ENCODE measurements around the gene DAGLA.
"Not testable (repeated sequence)": the region's sequence is repeated elsewhere in the genome, so short reads cannot be mapped to it uniquely, and the experiment has no call there.

The DAGLA gene

GRCh38 chr11:61679893-61680621 lies at the start of gene DAGLA:
Gene DAGLA (plus strand): TSS chr11:61680391. CDS start chr11:61720156, 39,765 bp downstream.
- DNase-seq (ENCODE audit: low spot score) = peak; percentile 86

- DNase-seq (ENCODE audit: low spot score) = no peak
These were observed 48.1 kb upstream of the DAGLA start for GRCh38 chr11:61632096-61632495.

GRCh38 chr11:61635304-61635703 lies 44.9 kb upstream of the DAGLA start:
- DNase-seq (ENCODE audit: low spot score) = no peak

GRCh38 chr11:61635787-61636186 lies 44.4 kb upstream of the DAGLA start:
- DNase-seq (ENCODE audit: low spot score) = no peak

GRCh38 chr11:61636676-61637075 lies 43.5 kb upstream of the DAGLA start:
- no peak for DNase-seq (ENCODE audit: low spot score)

- no peak for DNase-seq (ENCODE audit: low spot score)
These were observed 42.9 kb upstream of the DAGLA start for GRCh38 chr11:61637277-61637676.

GRCh38 chr11:61639816-61640443 lies 40.3 kb upstream of the DAGLA start:
- DNase-seq (ENCODE audit: low spot score) = no peak

GRCh38 chr11:61642162-61642561 lies 38.0 kb upstream of the DAGLA start:
- DNase-seq (ENCODE audit: low spot score) = no peak

- no peak for DNase-seq (ENCODE audit: low spot score)
These were observed 34.9 kb upstream of the DAGLA start for GRCh38 chr11:61645179-61645868.

GRCh38 chr11:61647529-61647928 lies 32.7 kb upstream of the DAGLA start:
- no peak for DNase-seq (ENCODE audit: low spot score)

GRCh38 chr11:61650781-61651571 lies 29.2 kb upstream of the DAGLA start:
- no peak for DNase-seq (ENCODE audit: low spot score)

GRCh38 chr11:61652135-61652534 lies 28.1 kb upstream of the DAGLA start:
- DNase-seq (ENCODE audit: low spot score) = no peak

GRCh38 chr11:61654397-61654829 lies 25.8 kb upstream of the DAGLA start:
- no peak for DNase-seq (ENCODE audit: low spot score)

GRCh38 chr11:61655266-61656159 lies 24.7 kb upstream of the DAGLA start:
- DNase-seq (ENCODE audit: low spot score) = not testable (repeated sequence)

GRCh38 chr11:61656347-61657077 lies 23.7 kb upstream of the DAGLA start:
- DNase-seq (ENCODE audit: low spot score) = no peak

GRCh38 chr11:61657566-61658290 lies 22.5 kb upstream of the DAGLA start:
- DNase-seq (ENCODE audit: low spot score) = no peak

GRCh38 chr11:61659413-61660196 lies 20.6 kb upstream of the DAGLA start:
- DNase-seq (ENCODE audit: low spot score) = no peak

GRCh38 chr11:61660997-61661396 lies 19.2 kb upstream of the DAGLA start:
- DNase-seq (ENCODE audit: low spot score) = not testable (repeated sequence)
